ENCODE measurements around the gene AGBL1.
A peak's percentile ranks its signal among the peaks of the same experiment; 100 is the strongest.

The AGBL1 gene

DNA sequence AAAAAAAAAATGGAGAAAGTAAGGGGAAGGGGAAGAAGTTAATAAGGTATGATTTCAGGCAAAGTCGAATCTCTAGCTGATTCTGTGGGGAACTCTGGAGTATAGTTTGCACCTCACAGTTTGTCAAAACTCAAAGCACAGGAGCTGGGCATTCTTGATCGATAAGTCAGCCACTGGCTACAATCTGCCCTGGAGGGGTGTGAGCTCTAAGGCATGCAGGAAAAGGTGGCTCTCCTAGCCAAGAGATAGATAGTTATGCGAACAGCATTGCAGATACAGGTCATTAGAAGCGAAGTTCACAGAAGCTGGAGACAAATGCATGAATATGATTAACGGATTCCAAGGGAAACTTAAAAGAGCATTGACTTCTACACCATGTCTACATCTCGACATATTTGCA lies 952.6 kb downstream of the AGBL1 start:
- no peak for DNase-seq

DNA sequence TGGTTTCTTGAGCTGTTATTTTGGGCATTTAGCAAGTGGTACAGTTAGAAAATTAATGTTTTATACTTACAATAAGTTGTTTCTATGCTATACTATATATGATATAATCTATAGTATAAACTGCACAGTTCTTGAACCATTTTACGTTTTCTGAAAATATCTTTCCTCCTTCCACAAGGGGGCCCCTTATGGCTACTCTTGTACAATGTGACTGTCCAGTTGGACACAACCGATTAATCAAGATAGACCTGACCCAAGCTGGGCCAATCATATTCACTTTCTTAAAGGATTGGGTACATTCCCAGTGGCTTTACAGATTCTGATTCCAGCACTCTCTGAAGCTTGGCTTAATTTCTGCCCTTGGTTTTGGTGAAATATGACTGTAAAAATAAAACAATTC lies 953.4 kb downstream of the AGBL1 start:
- peak; percentile 60 for DNase-seq

DNA sequence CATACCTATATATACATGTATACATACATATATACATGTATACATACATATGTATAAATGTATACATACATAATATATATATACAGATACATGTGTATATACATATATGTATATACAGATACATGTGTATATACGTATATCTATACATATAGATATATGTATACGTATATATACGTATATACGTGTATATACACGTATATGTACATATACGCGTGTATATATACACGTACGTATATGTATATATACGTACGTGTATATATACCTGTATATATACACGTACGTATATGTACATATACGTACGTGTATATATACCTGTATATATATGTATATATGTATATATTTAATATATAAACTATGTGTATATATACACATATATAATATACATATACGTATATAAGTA lies 955.2 kb downstream of the AGBL1 start:
- DNase-seq, result no peak

DNA sequence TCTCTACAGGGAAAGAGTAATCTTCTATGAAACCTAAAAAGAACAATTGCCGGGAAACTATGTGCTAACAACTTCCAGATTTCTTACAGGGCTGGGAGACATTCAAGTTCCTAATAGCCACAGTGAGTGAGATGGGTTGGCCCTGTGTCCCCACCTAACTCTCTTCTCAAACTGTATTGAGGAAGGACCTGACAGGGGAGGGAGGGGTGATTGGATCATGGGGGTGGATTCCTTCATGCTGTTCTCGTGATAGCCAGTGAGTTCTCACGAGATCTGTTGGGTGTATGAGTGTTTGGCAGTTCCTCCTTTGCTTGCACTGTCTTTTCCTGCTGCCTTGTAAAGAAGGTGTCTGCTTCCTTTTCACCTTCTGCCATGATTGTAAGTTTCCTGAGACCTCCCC lies 958.7 kb downstream of the AGBL1 start:
- DNase-seq, result no peak

DNA sequence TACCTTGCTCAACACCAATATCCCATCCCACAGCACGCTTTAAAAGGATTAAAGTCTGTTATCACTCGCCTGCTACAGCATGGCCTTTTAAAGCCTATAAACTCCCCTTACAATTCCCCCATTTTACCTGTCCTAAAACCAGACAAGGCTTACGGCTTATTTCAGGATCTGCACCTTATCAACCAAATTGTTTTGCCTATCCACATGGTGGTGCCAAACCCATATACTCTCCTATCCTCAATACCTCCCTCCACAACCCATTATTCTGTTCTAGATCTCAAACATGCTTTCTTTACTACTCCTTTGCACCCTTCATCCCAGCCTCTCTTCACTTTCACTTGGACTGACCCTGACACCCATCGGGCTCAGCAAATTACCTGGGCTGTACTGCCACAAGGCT lies 962.9 kb downstream of the AGBL1 start:
- peak; percentile 60 for DNase-seq

DNA sequence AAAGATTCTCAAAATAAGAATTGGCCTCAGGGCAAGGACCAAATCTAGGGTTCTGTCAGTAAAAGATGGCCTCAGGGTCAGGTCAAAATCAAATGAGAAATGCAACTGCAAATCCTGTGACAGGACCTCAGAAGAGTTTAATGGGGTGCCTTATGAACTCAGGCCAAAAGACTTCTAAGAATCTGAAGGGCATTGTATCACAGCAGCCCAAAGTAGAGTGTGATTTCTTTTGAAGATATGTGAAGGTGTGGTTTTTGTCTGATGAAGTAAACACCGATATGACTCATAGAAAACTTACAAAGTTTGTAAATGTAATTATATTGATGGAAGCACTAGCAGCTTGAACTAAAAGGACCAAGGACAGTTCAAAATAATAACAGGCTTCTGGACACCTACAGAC lies 966.1 kb downstream of the AGBL1 start:
- no peak for DNase-seq

DNA sequence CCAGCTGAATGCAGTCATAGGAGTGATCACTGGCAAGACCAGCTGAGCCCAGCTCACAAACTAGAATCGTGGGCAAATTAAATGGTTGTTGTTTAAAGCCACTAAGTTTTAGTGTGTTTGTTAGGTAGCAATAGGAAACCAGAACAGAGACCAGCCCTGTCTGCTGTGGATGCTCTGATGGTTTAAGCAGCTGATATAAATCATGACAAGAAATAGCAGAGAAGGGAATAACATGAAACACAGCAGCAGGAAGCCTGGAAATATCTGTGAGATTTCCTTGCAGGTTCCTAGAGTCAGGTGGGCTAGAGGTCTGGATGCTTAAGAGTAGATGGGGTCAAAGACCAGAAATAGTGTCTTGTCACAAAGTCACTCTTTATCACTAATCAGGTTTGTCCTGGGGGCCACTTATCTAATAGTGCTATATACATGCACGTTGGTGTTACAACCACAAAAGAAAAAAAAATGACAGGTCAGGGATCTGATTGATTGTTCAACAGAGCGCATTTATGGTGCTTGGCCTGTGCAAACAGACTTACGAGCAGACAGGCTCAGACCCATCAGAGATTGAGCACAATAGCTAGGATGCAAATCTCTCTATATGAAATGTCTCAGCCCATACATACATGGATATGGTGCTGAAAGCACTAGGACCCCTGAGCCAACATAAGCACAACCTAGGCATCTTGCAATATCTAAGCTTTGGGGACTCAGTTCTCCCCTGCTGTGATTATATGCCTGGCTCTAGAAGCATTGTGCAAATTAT lies 967.7 kb downstream of the AGBL1 start:
- DNase-seq, result no peak
